NCI-H1694 (cell line): Measurements from ENCODE around the gene OTOG.

Experiments used
- DNase-seq: peaks from one replicate; lab custom pipeline; 2025; lab: John Stamatoyannopoulos, UW

Gene OTOG

GRCh38 chr11:17561526-17561925 lies 14.5 kb downstream of the OTOG start:
- DNase-seq: no peak

- no peak for DNase-seq
Observed at GRCh38 chr11:17563231-17563646, 16.2 kb downstream of the OTOG start.

- no peak for DNase-seq
Observed at GRCh38 chr11:17563961-17564686, 17.1 kb downstream of the OTOG start.

- no peak for DNase-seq
Observed at GRCh38 chr11:17564687-17565042, 17.6 kb downstream of the OTOG start.

- no peak for DNase-seq
Observed at GRCh38 chr11:17568944-17569343, 21.9 kb downstream of the OTOG start.

- no peak for DNase-seq
Observed at GRCh38 chr11:17570034-17570433, 23.0 kb downstream of the OTOG start.

GRCh38 chr11:17571431-17572358 lies 24.6 kb downstream of the OTOG start:
- DNase-seq: no peak

GRCh38 chr11:17572359-17572690 lies 25.3 kb downstream of the OTOG start:
- DNase-seq: no peak

- DNase-seq: no peak
Observed at GRCh38 chr11:17572791-17573460, 25.9 kb downstream of the OTOG start.

- DNase-seq: no peak
Observed at GRCh38 chr11:17573526-17573925, 26.5 kb downstream of the OTOG start.

- DNase-seq: no peak
Observed at GRCh38 chr11:17574141-17575091, 27.4 kb downstream of the OTOG start.

- no peak for DNase-seq
Observed at GRCh38 chr11:17575431-17576425, 28.7 kb downstream of the OTOG start.

- no peak for DNase-seq
Observed at GRCh38 chr11:17578296-17578695, 31.2 kb downstream of the OTOG start.

- DNase-seq: no peak
Observed at GRCh38 chr11:17578958-17579357, 31.9 kb downstream of the OTOG start.

GRCh38 chr11:17579451-17579850 lies 32.4 kb downstream of the OTOG start:
- DNase-seq: no peak

GRCh38 chr11:17580271-17580670 lies 33.2 kb downstream of the OTOG start:
- no peak for DNase-seq

GRCh38 chr11:17581036-17581731 lies 34.1 kb downstream of the OTOG start:
- no peak for DNase-seq

- DNase-seq: no peak
Observed at GRCh38 chr11:17581732-17582053, 34.6 kb downstream of the OTOG start.

GRCh38 chr11:17585911-17586695 lies 39.0 kb downstream of the OTOG start:
- DNase-seq: no peak
